Retinal pigment epithelial cell (primary cell): ENCODE data around the gene TANGO6.

Experiments
- DNase-seq: peaks from one replicate; pipeline ENCODE4 v3.0.0-alpha.2; 2010; ENCODE audit warnings: low read depth
- H3K4me3 ChIP-seq: 2 replicates; pipeline ENCODE4 v1.5.1; 2011; ENCODE audit warnings: mild to moderate bottlenecking, low read length, control low read depth, moderate library complexity
- TF ChIP-seq, protein P1 (sequence below): conservative IDR thresholded peaks from 2 replicates; pipeline ENCODE4 v1.5.1; 2011; ENCODE audit warnings: low read depth, low read length, control low read depth, inconsistent platforms

TANGO6 gene

DNA sequence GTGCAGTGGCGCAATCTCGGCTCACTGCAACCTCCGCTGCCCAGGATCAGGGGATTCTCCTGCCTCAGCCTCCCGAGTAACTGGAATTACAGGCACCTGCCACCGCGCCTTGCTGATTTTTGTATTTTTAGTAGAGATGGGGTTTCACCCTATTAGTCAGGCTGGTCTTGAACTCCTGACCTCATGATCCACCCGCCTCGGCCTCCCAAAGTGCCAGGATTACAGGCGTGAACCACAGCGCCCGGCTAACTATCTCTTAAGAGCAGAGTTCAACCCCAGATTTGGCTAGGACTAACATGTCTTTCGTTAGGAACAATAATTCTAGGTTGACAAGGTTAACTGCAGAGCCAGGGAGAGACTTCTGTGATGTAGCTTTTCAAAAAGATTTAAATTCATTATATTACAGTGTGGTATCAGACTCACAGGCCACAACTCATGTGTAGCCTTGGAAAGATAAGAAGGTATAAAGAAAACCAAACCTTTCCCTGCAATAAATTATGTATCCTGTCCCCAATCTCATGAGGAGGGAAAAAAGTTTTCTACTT is 284.7 kb downstream of the TANGO6 start:
- no peak overlapping the region for H3K4me3 ChIP-seq
- TF ChIP-seq, protein P1, sequence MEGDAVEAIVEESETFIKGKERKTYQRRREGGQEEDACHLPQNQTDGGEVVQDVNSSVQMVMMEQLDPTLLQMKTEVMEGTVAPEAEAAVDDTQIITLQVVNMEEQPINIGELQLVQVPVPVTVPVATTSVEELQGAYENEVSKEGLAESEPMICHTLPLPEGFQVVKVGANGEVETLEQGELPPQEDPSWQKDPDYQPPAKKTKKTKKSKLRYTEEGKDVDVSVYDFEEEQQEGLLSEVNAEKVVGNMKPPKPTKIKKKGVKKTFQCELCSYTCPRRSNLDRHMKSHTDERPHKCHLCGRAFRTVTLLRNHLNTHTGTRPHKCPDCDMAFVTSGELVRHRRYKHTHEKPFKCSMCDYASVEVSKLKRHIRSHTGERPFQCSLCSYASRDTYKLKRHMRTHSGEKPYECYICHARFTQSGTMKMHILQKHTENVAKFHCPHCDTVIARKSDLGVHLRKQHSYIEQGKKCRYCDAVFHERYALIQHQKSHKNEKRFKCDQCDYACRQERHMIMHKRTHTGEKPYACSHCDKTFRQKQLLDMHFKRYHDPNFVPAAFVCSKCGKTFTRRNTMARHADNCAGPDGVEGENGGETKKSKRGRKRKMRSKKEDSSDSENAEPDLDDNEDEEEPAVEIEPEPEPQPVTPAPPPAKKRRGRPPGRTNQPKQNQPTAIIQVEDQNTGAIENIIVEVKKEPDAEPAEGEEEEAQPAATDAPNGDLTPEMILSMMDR, result no peak
- DNase-seq, result no peak

DNA sequence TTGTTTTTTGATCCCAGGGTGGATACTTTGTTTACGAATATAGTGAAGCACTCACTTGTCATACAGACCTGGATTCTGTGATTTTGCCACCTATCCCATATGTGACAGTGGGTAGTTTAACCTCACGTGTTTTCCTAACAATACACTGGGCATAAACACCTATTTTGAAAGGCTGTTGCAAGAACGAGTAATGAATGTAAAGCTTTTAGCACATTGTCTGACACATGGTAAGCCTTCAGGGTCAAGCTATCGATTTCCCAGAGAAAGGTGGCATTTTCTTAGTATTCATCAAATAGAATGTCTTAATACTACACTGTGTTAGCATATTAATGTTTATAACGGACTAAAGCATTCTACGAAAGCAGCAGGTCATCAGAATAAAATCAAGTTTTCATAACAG is 287.1 kb downstream of the TANGO6 start:
- H3K4me3 ChIP-seq, result no peak overlapping the region
- DNase-seq, result no peak
- TF ChIP-seq, protein P1, result no peak

DNA sequence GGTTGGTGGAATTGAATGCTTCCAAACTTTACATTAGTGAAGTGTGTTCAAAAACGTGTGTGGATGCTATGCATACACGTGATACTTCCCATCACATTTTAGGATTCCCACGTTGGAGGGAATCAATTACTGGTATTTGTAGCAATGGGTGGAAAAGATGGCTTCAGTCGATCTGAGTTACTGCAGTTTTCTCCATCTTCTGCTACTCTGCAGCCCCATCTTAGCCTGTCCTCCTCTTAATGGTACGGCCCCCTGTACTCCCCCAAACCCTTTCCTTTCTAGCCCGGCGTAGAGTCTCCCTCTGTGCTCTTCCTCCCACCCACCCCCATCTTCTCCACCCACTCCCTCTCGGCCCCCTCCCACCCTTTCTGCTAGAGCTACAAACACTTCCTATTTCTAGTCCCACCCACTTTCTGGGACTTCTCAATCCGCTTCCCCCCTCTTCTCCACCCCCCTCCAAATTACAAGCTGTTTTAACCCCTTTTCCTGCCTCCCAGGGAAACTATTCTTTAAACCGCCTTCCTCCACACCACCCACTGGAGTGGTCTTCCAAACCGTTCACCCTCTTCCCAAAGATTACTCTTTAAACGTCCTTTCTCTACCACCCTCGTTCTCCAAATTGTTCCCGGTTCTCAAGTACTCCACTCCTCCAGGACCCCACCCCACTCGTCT is 288.0 kb downstream of the TANGO6 start:
- TF ChIP-seq, protein P1, result no peak
- no peak for DNase-seq

DNA sequence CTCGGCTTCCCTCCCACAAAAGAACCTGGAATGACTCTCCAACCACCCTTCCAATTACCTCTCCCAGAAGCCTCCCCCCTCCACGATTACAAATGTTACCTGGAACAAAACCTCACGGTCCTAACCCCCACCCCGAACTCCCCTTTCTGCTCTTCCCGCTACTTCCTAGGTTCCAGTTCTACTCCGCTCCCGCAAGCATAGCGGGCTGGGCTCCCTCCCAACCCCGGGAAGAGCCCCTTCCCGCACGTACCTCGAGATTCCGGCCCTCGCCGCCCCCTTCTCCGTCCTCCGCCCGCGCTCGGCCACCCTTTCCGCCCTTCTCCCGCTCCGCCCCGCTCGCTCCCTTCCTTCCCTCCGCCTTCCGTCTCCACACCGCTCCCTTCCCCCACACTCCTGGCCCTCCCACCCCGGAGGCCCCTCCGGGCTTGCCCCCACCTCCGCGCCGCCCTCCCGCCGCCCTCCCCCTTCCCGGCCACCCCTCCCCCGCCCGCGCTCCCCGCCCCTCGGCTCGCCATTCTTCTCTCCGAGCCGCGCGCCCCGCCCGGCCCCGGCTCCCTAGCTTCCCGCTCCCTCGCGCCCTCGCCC is 288.6 kb downstream of the TANGO6 start:
- peak overlapping the region; percentile 98 for H3K4me3 ChIP-seq
- peak; percentile 40 for DNase-seq
- TF ChIP-seq, protein P1, result no peak

More for the DNA sequence above, 288.0 kb downstream of the TANGO6 start:
- H3K4me3 ChIP-seq, result peak overlapping the region; percentile 98

- peak; percentile 26 for DNase-seq
- TF ChIP-seq, protein P1, result no peak
- H3K4me3 ChIP-seq, result peak within 1 kb of the TSS; percentile 98
These were observed 289.3 kb downstream of the TANGO6 start, which contains the start of the genes CHTF8 and UTP4 for GRCh38 chr16:69132424-69133252. Gene CHTF8 (minus strand): TSS chr16:69132588. CDS start chr16:69121458, 11,130 bp downstream. Gene UTP4 (plus strand): TSS chr16:69132649. CDS start chr16:69133460, 811 bp downstream.

DNA sequence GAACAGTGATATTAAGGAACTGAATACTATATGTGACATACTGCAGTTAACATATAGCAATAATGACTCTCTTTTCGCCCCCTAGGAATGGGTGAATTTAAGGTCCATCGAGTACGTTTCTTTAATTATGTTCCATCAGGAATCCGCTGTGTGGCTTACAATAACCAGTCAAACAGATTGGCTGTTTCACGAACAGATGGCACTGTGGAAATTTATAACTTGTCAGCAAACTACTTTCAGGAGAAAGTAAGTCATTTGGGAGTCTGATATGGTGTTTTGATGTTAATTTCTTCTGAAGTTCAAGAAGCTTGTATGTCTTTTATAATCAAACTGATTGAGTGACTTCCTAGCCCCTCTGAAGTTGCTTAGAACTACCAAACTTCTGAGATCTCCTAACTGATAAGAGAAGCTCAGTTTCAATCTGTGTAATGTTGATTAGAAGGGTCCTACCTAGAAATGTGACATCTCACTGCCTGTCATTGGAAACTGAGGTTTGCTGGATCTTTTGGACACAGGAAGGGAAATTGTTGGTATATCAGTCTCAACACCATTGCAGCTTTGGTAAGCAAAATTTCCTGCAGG is 290.1 kb downstream of the TANGO6 start:
- TF ChIP-seq, protein P1, result no peak
- H3K4me3 ChIP-seq, result peak overlapping the region; percentile 98
- no peak for DNase-seq
